ENCODE results near the gene NPRL2.

Gene NPRL2

GRCh38 chr3:50374363-50375257 lies 24.0 kb upstream of the NPRL2 start:
- in situ Hi-C loops (cut with MboI; ENCODE audit: low pct_unique_long_range_greater_than_20kb, low sequenced_read_pairs): no loop called here
- DNase-seq: no peak

DNA sequence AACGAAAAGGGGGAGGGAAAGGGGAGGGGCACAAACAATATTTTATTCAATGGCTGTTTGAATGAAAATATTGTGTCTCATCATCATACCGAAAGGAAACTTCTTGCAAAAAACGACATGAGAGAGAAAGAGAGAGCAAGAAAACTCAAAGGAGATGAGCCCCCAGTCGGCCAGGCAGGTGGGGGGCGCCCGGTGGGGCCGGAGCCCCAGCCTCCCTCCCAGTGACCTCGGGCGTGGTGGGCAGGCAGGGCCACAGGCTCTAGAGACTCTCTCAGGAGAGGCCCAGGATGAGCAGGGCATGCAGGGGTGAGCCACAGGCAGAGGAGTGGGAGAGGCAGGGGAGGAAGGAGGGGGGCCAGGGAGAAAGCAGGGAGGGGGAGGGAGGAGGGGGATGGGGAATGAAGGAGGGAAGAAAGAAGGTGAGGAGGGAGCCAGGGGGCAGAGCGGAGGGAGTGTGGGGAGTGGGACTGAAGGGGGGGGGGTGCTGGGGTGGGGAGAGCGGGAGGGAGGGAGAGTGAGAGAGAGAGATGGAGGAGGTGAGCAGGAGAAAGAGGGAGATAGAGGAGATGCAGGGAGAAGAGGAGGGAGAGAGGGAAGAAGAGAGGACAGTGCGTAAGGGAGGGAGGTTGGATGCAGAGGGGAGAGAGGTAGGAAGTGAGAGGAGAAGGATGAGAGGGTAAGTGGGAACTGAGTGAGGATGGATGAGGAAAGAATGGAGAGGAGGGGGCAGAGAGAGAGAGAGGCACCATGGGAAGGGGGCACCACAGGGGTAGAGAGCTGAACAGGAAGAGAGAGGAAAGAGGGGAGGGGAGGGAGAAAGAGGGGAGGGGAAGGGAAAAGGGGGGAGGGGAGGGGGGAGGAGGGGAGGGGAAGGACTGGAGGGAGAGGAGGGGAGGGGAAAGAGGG lies 22.8 kb upstream of the NPRL2 start:
- no peak for DNase-seq

DNA sequence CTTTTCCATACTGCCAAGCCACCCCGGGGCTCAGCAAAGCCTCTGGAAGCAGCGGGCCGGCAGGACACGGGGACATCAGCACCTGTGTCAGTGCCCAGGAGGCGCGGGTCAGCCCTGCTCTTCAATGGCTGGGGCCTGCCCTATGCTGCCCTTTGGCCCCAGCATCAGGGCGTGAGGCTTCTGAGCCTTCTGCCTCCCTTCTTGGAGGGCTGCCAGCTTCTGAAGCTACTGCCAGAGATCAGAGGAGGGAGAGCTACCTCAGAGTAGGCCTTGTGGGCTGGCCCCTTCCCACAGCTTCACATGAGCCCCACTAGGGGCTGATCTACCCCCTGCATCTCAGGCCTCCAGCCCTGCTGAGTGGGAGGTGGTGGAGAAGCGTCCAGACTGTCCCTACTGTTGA lies 21.8 kb upstream of the NPRL2 start:
- in situ Hi-C loops (cut with MboI; ENCODE audit: low pct_unique_long_range_greater_than_20kb, low sequenced_read_pairs): no loop called here
- DNase-seq: no peak

More for the DNA sequence above, 22.8 kb upstream of the NPRL2 start:
- in situ Hi-C loops (cut with MboI; ENCODE audit: low pct_unique_long_range_greater_than_20kb, low sequenced_read_pairs): no loop called here

DNA sequence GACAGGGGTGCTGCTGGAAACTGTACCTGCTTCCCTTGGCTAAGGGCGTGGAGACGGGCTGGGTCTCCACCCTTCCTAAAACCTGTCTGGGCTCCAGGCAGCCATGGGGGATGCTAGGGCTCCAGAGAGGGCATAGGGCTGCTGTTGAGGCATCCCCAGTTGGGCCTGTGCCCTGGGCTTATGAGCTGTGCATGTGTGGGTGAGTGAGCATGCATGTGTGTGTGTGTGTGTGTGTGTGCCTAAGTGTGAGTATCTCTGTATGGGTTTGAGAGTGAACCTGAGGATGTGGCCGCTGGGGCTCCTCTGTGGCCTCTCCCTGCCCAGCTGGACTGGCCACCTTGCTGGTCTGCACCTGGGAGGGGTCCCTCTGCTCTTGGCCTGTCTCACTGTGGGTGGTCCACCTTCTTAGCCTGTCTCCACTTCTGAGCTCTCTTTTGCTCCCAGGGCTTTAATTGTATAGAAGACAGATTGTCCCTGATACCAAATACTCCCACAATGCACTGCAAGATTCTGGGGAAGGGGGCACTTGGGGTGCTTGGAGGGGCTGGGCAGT lies 20.6 kb upstream of the NPRL2 start:
- in situ Hi-C loops (cut with MboI; ENCODE audit: low pct_unique_long_range_greater_than_20kb, low sequenced_read_pairs): no loop called here

GRCh38 chr3:50370594-50370993 lies 20.0 kb upstream of the NPRL2 start:
- in situ Hi-C loops (cut with MboI; ENCODE audit: low pct_unique_long_range_greater_than_20kb, low sequenced_read_pairs): no loop called here
- DNase-seq: peak; percentile 82

More for the DNA sequence above, 20.6 kb upstream of the NPRL2 start:
- DNase-seq: no peak

- DNase-seq: no peak
- in situ Hi-C loops (cut with MboI; ENCODE audit: low pct_unique_long_range_greater_than_20kb, low sequenced_read_pairs): no loop called here
Measured at GRCh38 chr3:50369012-50369670, 18.6 kb upstream of the NPRL2 start.

GRCh38 chr3:50365842-50366220 lies 15.3 kb upstream of the NPRL2 start:
- in situ Hi-C loops (cut with MboI; ENCODE audit: low pct_unique_long_range_greater_than_20kb, low sequenced_read_pairs): no loop called here

DNA sequence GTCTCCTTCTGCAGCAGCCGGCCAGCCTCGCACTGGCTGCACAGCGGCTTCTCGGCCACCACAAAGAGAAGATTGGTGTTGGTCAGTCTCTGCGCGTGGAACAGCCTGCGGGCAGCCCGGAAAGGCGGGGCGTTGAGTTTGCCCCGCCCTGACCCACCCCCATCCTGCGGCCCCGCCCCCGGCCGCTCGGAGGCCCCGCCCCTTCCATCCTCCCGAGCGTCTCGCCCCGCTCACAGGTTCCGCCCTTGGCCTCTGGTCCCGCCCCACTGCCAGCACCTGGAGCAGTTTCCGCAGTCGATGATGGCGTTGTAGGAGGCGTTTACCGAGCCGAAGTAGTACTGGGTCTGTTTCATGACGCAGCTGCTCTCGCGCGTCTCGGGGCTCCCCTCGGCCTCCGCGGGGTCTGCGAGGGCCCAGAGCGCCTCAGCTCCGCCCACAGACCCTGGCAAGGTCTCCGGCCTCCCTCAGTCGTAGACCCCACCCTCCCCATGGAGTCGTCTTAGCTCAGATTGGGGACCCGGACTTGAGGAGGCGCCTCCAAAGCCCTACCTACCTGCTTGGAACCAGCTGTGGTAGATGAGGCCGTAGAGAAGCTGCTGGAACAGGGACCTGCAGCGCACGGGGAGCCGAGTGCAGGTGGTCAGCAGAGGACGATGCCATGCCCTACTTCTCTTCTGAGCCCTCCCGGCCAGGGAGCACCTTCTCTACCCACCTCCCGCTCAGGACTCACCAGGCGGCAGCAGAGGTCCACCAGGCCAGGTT lies 14.7 kb upstream of the NPRL2 start:
- in situ Hi-C loops (cut with MboI; ENCODE audit: low pct_unique_long_range_greater_than_20kb, low sequenced_read_pairs): no loop called here
- peak; percentile 71 for DNase-seq

More at GRCh38 chr3:50365842-50366220, 15.3 kb upstream of the NPRL2 start:
- DNase-seq: no peak

GRCh38 chr3:50364573-50365079 lies 14.1 kb upstream of the NPRL2 start:
- DNase-seq: no peak
- in situ Hi-C loops (cut with MboI; ENCODE audit: low pct_unique_long_range_greater_than_20kb, low sequenced_read_pairs): no loop called here

DNA sequence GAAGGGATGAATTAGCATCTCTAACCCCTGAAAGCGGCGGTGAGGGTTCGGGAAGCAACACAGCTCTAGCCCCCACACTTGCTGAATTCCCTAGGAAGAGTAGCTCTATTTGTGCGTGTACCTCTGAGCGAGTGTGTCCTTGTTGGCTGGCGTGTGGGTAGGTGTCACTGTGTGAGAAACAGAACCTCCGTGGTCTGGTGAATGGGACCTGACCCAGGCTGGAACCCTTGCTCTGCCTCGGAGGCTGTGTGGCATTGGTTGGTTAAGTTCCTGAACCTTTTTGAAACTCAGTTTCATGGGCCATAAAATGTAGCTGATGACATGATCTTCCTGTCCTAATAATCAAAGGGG lies 9.2 kb upstream of the NPRL2 start:
- DNase-seq: no peak
- in situ Hi-C loops (cut with MboI; ENCODE audit: low pct_unique_long_range_greater_than_20kb, low sequenced_read_pairs): no loop called here

DNA sequence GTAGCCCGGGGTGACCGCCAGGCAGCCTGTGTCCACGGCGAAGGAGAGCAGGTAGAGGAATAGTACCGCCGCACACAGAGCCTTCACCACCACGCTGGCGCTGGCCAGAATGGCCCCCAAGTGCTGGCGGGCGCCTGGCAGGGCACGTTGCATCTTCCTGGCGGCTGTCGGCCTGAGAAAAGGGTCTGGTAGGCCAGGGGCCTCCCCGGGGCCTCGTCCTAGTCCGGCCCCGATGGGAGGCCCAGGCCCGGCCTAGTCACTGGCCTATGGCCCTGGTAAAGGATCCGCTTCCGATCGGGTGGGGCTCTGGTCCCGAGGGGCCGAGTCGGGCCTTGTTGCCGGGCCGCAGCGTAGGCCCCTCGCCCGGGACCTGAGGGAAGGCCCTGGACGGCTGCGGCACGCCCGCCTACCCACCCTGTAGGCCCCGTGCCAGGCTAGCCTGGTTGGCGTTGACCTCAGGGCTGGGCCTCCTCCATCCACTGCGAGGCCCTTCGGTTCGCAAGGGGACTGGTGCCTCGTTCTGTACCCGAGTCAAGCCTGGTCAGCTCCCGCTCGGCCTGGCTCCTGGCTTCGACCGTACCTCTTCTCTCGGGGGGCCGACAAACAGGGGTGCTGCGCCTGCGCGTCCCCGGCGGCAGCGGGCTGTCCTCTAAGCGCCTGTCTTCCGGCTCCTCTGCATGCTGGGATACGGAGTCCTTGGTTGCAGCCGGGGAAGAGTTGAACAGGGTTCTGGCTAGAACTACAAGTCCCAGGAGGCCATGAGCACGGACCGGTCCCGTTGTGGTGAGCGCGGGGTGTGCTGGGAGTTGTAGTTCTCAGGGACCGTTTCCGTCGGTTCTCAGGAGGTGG lies 8.6 kb upstream of the NPRL2 start, which contains the start of gene TMEM115:
TSS of gene TMEM115 (minus strand) at position 611 of the 849 bp plus-strand sequence. CDS start at position 153, 458 bp downstream.
- DNase-seq: peak; percentile 96
- in situ Hi-C loops (cut with MboI; ENCODE audit: low pct_unique_long_range_greater_than_20kb, low sequenced_read_pairs): no loop called here

- DNase-seq: no peak
- in situ Hi-C loops (cut with MboI; ENCODE audit: low pct_unique_long_range_greater_than_20kb, low sequenced_read_pairs): no loop called here
Measured at GRCh38 chr3:50358355-50358910, 7.9 kb upstream of the NPRL2 start.

DNA sequence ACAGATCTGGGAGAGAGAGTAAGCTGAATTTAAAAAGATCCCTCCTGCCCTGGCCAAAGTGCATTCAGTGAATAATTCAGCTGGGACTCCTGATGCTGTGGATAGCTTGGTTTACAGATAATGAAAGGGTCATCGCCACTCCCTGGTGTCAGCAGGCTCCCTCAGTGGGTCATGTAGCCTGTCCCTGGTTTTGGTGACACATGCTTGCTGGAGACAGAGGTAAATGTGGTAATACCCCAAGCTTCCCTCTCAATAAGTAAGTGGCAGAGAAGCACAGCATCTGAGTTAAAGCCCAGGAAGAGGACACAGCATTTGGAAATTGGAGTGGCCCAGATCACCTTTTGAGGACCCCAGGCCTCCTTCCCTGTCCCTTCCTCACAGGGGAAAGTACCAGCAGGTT lies 6.9 kb upstream of the NPRL2 start:
- in situ Hi-C loops (cut with MboI; ENCODE audit: low pct_unique_long_range_greater_than_20kb, low sequenced_read_pairs): no loop called here
- no peak for DNase-seq

DNA sequence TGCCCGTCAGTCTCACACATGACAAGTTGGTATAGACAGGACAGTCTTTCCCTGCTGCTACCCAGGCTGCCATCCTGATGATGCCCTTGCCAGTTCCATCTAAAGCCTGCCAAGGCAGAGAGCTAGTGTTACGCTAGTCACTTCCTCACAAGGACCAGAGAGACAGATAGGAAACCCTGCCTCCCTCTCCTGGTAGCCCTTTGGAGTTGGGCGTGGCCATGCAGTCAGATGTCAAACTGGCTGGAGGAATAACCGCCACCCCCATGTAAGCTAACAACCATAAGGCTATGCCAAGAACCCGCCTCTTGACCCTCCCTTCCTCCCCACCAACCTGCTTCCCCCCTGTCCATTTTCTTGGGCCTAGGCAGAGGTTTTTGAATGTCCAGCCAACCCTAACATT lies 6.0 kb upstream of the NPRL2 start:
- DNase-seq: peak; percentile 53
- in situ Hi-C loops (cut with MboI; ENCODE audit: low pct_unique_long_range_greater_than_20kb, low sequenced_read_pairs): no loop called here

- DNase-seq: no peak
- in situ Hi-C loops (cut with MboI; ENCODE audit: low pct_unique_long_range_greater_than_20kb, low sequenced_read_pairs): no loop called here
Measured at GRCh38 chr3:50355829-50356552, 5.4 kb upstream of the NPRL2 start.

GRCh38 chr3:50354850-50355249 lies 4.3 kb upstream of the NPRL2 start:
- in situ Hi-C loops (cut with MboI; ENCODE audit: low pct_unique_long_range_greater_than_20kb, low sequenced_read_pairs): no loop called here
- no peak for DNase-seq
